ENCODE data around the gene HLA-DOB.

DNA sequence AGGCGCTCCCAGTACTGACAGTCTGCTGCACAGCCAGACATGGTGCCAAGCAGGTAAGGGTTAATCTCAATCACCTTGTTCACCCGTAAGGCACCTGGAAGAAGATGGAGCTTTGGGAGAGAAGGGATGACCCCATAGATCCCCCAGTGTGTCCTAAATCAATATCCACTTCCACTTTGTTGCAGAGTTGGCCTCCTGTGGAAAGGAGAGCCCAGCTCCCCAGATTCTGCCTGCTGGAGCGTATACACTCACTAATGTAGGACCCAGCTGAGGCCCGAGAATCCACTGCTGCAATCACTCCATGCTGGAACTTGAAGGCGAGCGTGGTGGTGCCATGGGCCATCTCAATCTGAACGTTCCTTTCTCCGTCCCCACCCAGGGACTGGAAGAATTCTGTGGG lies 25.9 kb upstream of the HLA-DOB start:
- TF ChIP-seq, protein P1, sequence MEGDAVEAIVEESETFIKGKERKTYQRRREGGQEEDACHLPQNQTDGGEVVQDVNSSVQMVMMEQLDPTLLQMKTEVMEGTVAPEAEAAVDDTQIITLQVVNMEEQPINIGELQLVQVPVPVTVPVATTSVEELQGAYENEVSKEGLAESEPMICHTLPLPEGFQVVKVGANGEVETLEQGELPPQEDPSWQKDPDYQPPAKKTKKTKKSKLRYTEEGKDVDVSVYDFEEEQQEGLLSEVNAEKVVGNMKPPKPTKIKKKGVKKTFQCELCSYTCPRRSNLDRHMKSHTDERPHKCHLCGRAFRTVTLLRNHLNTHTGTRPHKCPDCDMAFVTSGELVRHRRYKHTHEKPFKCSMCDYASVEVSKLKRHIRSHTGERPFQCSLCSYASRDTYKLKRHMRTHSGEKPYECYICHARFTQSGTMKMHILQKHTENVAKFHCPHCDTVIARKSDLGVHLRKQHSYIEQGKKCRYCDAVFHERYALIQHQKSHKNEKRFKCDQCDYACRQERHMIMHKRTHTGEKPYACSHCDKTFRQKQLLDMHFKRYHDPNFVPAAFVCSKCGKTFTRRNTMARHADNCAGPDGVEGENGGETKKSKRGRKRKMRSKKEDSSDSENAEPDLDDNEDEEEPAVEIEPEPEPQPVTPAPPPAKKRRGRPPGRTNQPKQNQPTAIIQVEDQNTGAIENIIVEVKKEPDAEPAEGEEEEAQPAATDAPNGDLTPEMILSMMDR (IDR thresholded peaks at IDR 0.05; ENCODE audit: borderline replicate concordance, extremely low read depth, low read length, poor library complexity, severe bottlenecking): no peak
- no peak for TF ChIP-seq EZH2 (IDR thresholded peaks at IDR 0.05; ENCODE audit: borderline replicate concordance, low read depth, low read length, severe bottlenecking)
